Glomerular visceral epithelial cell (primary cell): ENCODE results near the gene PRDM5.
"Not testable (repeated sequence)": the region's sequence is repeated elsewhere in the genome, so short reads cannot be mapped to it uniquely, and the experiment has no call there.

Experiments used
- DNase-seq: peaks from one replicate; pipeline ENCODE4 v3.0.0-alpha.2; 2016; ENCODE audit errors: extremely low spot score

The PRDM5 gene

GRCh38 chr4:120755864-120756263 lies 166.7 kb downstream of the PRDM5 start:
- no peak for DNase-seq

- DNase-seq, result no peak
Measured at GRCh38 chr4:120754590-120754989, 167.9 kb downstream of the PRDM5 start.

- no peak for DNase-seq
Measured at GRCh38 chr4:120753854-120754253, 168.7 kb downstream of the PRDM5 start.

- DNase-seq, result no peak
Measured at GRCh38 chr4:120750152-120750525, 172.4 kb downstream of the PRDM5 start.

GRCh38 chr4:120749445-120750151 lies 172.9 kb downstream of the PRDM5 start:
- DNase-seq, result no peak

GRCh38 chr4:120741636-120742035 lies 180.9 kb downstream of the PRDM5 start:
- not testable (repeated sequence) for DNase-seq

GRCh38 chr4:120736312-120736711 lies 186.2 kb downstream of the PRDM5 start:
- DNase-seq, result no peak

- no peak for DNase-seq
Measured at GRCh38 chr4:120733968-120734367, 188.6 kb downstream of the PRDM5 start.

- no peak for DNase-seq
Measured at GRCh38 chr4:120733054-120733453, 189.5 kb downstream of the PRDM5 start.

GRCh38 chr4:120731561-120731960 lies 191.0 kb downstream of the PRDM5 start:
- DNase-seq, result peak; percentile 62

- no peak for DNase-seq
Measured at GRCh38 chr4:120730777-120731320, 191.7 kb downstream of the PRDM5 start.

GRCh38 chr4:120728892-120729675 lies 193.4 kb downstream of the PRDM5 start:
- DNase-seq, result no peak

- no peak for DNase-seq
Measured at GRCh38 chr4:120725639-120726580, 196.6 kb downstream of the PRDM5 start.

- DNase-seq, result no peak
Measured at GRCh38 chr4:120724656-120725055, 197.9 kb downstream of the PRDM5 start.

GRCh38 chr4:120723986-120724385 lies 198.5 kb downstream of the PRDM5 start:
- no peak for DNase-seq

- no peak for DNase-seq
Measured at GRCh38 chr4:120723105-120723504, 199.4 kb downstream of the PRDM5 start.

- DNase-seq, result no peak
Measured at GRCh38 chr4:120722655-120723054, 199.9 kb downstream of the PRDM5 start.

GRCh38 chr4:120720354-120720934 lies 202.1 kb downstream of the PRDM5 start:
- no peak for DNase-seq

GRCh38 chr4:120718979-120719566 lies 203.5 kb downstream of the PRDM5 start:
- DNase-seq, result peak; percentile 30

GRCh38 chr4:120716346-120716745 lies 206.2 kb downstream of the PRDM5 start:
- no peak for DNase-seq

- DNase-seq, result no peak
Measured at GRCh38 chr4:120714417-120715010, 208.0 kb downstream of the PRDM5 start.
